HG03103 (cell line): ENCODE data around the gene FAM227B.

ENCODE experiments used
- ATAC-seq: cut with Tn5 transposase; IDR thresholded peaks from one replicate; pipeline ENCODE4 v1.9.1; 2021; ENCODE audit warnings: low read depth; ENCODE audit not compliant: unreplicated experiment

FAM227B gene

DNA sequence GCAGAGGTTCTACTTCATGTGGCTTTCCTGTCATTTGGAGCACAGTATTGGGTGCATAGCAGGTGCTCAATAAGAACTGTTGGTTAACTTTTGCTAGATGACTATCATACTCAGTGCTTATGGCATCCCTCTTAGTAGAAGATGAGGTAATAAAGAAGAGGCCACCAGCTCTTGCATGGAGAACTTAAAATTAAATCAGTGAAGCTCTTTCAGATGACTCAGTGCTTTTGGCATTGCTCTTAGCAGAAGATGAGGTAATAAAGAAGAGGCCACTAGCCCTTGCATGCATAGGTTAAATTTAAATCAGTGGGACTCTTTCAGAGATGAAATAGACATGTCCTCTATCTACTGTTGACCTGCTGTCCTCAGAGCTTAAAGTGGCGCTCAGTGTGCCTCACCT lies 307.0 kb downstream of the FAM227B start:
- ATAC-seq: no peak

DNA sequence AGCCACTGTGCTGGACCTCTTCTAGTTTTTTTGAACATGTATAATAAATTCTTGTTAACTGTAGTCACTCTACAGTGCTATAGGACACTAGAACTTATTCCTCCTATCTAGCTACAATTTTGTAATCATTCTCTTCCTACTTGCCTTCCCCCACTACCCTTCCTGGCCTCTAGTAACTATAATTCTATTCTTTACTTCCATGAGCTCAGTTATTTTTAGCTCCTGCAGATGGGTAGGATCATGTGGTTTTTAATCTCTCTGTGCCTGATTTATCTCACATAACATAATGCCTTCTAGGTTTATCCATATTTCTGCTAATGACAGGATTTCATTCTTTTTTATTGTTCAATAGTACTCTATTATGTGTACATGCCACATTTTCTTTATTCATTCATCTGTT lies 310.7 kb downstream of the FAM227B start:
- no peak for ATAC-seq

DNA sequence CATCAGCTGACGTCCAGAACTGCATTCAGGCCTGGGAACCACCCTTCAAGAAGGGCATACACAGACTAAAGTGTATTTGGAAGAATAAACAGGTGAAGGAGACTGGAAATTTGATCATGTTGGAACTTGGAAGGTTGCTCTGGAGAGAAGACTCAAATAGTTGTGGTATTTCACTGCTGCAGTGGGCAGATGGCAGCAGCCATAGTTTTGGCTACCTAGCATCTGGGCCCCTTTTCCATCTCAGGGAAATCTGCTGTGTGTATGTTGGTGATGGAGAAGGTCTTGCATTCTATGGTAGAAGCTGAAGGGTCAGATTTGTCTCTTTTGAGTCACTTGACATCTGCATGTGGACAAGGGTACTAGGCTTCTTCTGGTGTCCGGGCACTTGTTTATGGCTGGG lies 311.9 kb downstream of the FAM227B start:
- no peak for ATAC-seq

DNA sequence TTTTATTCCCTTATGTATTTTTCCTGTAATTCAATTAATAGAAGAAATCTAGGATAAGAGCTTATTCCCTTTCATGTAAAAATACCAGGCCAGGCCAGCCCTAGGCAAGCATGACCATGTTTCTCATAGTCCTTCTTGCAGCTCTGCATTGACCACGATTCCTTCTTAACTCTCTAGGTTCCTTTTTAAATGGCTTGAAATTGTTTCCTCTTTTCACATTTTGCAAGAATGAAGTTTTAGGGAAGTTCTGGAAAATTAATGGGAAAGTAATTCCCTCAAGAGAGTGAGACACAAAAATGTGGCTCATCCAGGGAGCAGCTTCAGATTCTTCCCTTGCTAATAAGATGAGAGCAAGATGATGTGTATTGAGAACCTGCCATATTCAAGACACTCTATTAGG lies 314.1 kb downstream of the FAM227B start:
- ATAC-seq: no peak

DNA sequence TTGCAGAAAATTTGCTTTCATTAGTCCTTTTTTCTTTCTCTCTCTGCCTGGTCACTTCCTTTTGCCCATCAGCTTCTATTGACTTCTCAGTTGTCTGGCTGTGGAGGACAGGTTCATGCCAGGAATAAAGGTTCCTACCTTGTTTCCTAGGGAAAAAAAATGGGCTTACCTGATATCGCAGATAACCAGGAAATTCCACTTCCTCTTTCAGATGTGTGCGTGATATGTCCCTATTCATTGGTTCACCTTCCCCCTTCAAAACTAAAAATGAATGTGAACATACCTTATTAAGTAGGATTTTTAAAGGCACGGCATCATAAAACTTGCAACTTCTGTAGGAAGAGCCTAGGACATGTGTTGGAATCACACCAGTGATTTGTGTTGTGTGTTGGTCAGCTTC lies 317.6 kb downstream of the FAM227B start:
- ATAC-seq: no peak

DNA sequence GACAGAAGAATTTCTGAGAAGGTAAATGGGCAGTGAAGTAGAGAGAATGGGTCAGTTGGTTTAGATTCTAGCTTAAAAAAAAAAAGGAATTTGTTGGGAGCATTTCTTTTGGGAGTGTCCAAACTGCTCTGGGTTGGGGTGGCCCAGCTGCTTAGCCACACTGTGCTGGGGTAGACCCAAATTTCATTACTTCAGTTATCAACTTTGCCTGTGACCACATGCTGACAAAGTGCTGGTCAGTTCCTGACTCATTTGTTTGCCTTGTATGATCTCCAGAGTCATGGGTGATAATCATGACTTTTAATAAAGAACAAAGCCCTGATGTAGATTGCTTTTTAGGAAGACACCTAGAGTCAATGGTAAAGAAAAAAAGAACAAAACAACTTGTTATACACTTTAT lies 319.1 kb downstream of the FAM227B start:
- ATAC-seq: no peak

DNA sequence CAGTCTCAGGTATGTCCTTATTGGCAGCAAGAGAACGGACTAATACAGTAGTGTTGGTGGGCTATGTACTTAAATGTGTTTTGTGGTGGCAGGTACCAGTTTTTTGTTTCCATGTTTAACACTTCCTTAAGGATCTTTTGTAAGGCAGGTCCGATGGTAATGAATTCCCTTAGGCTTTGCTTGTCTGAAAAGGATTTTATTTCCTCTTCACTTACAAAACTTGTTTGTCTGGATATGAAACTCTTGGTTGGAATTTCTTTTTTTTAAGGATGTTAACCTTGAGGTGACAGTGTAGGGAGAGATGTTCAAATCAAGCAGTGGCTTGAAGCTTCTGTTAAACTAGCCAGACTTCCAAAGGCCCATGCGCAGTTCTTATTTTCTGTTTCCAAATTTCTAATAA lies 319.8 kb downstream of the FAM227B start:
- no peak for ATAC-seq

DNA sequence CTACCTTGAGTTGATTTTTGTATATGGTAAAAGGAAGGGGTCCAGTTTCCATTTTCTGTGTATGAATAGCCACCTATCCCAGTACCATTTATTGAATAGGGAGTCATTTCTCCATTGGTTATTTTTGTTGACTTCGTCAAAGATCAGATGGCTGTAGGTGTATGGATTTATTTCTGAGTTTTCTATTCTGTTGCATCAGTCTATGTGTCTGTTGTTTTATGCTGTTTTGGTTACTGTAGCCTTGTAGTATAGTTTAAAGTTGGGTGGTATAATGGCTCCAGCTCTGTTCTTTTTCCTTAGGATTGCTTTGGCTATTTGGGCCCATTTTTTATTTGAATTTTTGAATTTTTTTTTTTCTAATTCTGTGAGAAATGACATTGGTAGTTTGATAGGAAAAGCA lies 323.0 kb downstream of the FAM227B start:
- ATAC-seq: no peak

DNA sequence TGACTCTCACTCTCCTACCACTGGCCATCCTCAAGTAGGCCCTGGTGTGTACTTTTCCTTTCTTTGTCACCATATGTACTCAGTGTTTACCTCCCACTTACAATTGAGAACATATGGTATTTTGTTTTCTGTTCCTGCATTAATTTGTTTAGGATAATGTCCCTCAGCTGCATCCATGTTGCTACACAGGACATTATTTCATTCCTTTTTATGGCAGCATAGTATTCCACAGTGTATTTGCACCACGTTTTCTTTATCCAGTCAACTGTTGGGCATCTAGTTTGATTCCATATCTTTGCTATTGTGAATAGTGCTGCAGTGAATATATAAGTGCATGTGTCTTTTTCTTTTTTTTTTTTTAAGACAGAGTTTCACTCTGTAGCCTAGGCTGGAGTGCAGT lies 324.4 kb downstream of the FAM227B start:
- no peak for ATAC-seq

DNA sequence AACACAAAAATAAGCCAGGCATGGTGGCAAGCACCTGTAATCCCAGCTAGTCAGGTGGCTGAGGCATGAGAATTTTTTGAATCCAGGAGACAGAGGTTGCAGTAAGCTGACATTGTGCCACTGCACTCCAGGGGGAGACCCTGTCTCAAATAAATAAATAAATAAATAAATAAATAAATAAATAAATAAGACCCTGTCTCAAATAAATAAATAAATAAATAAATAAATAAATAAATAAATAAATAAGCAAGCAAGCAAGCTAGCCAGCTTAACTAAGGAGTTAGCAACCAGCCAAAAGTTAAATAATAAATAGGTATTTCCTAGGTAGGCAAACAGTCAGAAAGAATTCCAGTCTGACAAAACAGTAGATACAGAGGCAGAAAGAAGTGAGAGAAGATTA lies 326.7 kb downstream of the FAM227B start:
- ATAC-seq: no peak

DNA sequence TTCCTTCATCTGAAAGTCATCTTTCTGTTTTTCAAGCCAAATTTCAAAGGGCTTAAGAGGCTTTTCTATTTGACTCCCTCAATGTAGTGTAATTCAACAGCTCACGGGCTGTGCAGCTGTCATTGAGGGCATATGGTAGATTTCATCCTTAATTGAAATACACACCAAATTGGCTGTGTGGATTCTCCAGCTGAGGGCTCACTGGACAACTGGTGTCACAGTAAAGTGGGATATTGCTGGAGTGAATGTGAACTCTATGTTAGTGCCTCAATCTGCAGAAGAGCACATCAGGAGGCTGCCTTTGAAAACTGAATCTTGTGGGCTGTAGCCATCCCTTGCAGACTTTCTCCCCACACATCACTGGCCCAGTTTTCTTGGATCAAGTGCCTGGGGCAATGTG lies 330.4 kb downstream of the FAM227B start:
- ATAC-seq: no peak

DNA sequence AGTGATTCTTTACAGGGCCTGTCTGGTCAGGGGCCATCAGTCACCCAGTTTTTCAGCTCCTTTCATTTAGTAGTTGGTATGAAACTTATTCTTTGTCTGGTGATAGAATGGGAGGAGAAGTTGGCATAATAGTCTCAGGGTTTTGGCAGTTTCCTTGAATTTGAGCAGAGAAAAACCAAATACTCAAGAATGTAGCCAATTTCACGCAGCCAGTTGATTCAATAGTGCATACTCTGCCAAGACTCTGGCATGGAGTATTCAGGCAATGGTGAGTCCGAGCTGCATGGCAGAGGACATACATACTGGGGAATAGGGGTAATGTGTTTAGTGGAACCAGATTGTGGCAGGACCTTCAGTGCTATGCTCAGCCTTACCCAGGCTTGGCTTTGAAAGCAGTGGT lies 332.2 kb downstream of the FAM227B start:
- ATAC-seq: no peak

DNA sequence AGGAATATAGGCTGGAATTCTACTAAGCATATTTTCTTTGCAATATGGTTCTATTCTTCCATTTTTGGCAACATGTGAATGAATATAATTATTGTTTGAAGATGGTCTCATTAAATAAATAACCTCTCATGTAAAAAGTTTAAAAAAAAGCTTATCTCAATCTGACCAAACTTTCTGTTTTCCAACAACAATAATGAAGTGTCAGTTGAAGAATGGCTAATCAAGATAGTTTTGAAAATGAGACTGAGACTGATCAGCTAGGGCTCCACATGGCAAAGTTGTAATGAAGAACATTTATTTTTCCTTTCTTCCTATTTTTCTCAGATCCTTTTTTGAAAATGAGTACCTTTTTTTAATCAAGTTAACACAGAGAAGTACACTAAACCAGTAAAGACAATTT lies 333.1 kb downstream of the FAM227B start:
- no peak for ATAC-seq

DNA sequence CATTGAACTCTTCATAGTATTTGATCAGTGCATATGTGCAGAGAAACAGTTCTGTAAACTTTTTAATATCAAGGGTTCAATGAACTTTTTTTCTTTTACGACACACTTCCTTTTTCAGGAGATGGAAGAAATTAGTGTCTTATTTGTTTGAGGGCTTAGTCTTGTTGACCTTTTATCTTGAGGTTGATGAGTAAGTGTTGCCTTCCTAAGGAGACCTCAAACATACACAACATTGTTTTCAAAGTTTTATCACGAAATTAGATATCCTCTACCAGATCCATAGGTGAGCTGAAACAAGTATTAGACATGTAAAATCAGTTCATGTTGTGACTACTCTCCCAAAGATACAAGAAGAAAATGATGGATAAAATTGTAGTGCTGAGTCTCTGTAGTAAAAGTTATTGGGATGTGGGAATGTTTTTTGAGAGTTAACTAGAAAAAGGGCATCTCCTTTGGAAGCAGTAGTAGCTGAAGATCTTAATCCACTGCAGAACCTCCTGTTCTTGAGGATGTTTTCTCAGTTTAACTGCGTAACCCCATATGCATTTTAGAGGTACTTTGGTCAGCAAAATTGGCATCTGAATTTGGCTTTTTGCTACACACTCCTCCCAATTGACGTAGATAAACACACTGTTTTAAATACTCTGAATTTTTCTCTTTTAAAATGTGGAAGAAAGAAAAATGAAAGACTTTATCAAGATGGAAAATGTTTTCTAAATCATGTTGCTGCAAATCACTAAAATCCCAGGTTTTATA lies 333.8 kb downstream of the FAM227B start:
- no peak for ATAC-seq

DNA sequence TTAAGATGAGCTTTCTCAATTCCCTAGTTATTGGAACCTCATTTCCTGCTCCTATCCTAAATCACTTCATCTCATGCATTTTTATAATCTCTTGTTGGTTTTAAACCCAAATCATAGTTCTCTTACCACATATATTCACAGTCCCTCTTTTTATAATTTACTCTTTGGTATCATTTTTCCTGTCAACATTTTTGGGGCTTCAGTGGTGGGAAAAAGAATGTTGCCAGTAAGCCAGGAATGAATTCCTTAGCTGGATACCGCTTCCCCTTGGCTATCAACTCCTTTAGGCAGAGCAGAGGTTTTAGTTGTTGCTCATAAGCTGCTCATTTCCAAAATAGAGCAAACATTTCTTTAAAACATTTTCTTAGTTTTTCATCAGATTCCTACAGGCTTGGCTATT lies 338.3 kb downstream of the FAM227B start:
- no peak for ATAC-seq

DNA sequence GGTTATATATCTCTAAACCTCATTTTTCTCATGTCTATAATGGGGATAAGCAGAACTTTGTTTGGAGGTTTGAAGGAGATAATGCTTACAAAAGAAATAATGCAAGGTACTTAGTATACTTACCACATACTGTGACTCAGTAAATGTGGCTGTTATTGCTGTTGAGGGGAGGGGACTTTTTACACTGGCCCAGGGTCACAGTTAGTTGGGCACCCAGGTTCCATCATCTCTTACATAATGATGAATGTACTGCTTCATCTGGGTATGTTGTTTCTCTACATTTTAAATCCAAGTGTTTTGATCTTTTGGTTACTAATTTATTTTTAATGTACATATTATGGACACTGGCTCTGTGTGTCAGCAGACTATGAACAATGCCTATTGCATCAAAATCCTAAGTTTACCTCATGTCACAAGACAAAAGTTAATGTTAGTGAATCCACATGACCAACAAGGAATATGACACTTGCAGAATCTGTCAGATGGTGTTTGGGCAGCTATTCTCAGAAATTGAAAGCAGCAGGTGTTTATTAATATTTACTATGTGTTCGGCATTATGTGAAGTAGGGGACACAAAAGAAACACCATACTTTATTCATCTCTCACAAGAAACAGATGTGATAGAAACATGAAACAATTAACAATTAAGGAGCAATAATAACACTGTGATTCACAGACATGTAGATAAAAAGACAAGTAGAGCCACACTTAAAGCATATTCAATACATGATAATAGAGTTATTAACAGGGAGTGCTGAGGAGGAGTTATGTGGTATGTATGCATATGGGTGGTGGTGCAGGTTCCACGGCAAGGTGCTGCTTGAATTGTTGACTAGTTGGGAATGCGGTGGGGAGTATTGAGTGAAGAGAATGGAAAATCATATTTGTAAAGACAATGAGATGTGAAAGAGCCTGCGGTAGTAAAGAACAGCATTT lies 340.8 kb downstream of the FAM227B start:
- no peak for ATAC-seq

DNA sequence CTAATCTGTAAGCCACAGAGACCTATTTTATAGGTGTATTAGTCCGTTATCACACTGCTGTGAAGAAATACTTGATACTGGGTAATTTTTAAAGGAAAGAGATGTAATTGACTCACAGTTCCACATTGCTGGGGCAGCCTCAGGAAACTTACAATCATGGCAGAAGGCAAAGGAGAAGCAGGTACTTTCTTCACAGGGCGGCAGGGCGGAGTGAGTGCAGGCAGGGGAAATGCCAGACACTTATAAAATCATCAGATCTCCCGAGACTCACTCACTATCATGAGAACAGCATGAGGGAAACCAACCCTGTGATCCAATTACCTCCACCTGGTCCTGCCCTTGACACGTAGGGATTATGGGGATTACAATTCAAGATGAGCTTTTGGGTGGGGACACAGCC lies 341.9 kb downstream of the FAM227B start:
- ATAC-seq: no peak
